Stimulated activated CD8-positive, alpha-beta memory T cell treated with anti-CD3 and anti-CD28 coated beads, Interleukin-7, amount 100 ng/mL, for 48 hours (primary cell): Measurements from ENCODE around the gene ANGPTL7.
"Not testable (repeated sequence)": the region's sequence is repeated elsewhere in the genome, so short reads cannot be mapped to it uniquely, and the experiment has no call there.

ENCODE experiments used
- DNase-seq, 2 donors: peaks; one replicate each; pipeline ENCODE4 v3.0.0-alpha.2; 2020; ENCODE audit warnings: low read depth in 1 of 2; ENCODE audit errors: extremely low read depth in 1 of 2

ANGPTL7 gene, protein sequence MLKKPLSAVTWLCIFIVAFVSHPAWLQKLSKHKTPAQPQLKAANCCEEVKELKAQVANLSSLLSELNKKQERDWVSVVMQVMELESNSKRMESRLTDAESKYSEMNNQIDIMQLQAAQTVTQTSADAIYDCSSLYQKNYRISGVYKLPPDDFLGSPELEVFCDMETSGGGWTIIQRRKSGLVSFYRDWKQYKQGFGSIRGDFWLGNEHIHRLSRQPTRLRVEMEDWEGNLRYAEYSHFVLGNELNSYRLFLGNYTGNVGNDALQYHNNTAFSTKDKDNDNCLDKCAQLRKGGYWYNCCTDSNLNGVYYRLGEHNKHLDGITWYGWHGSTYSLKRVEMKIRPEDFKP

DNA sequence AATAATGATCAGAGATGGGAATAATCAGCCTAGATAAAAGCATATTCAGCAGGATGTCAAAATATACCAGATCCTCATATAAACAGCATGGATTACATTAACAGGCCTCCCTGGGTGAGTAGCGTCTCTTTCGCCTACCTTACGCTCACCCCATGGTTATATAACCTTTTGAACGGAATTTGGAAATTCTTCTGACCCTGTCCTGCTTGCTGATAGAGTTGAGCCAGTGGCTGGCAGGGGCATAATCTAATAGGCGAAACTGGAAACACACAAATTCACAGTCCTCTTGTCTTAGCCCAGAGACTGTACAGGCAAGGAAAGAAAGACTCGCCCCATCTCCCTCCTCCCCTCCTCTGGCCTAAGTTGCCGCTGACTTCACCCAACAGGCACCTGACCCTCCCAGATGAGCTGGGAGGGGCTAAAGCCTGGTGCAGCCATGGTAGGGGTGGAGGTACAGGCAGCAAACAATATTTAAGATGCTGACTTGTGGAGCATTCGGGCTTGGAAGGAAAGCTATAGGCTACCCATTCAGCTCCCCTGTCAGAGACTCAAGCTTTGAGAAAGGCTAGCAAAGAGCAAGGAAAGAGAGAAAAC lies at the start of gene ANGPTL7:
Gene ANGPTL7 (plus strand): TSS at position 498 of the 594 bp plus-strand sequence. CDS start 225 bp downstream, outside the sequence.
- DNase-seq: no peak

DNA sequence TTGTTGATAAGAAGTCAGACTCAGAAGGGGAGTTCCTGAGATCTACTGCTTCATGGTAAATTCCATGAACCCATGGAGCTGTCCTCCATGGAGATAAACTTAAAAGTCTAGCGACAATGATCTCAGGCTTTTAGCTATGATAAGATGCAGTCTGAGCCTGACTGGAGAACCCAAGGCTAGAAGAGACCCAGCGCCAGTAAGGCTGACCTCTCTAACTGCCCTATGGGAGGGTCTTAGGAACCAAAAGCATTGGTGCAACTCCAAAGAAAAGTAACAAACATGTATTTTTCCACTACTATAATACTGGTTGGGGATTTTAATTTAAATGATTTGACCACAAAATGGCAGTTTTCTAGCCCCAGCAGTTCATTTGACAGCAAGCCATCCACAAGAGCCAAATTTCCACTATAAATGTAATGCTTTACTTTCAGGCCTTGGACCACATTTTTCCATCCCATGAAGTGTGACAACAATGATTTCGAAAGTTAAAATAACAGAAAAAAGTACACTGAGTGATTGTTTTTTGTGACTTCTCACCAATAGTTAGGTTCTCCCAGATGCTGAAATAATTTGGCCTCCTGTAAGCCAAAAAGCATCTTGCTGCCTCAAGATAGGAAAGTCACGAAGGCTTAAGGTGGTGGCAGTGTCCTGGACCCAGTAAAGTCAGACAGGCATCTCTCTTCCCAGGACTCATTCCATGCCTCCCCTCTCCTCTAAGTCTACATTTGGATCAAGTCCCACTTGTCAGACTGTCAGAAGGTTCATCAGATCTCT lies 46.4 kb upstream of the ANGPTL7 start:
- no peak for DNase-seq

- no peak for DNase-seq
These were observed 45.8 kb upstream of the ANGPTL7 start for GRCh38 chr1:11143401-11143800.

DNA sequence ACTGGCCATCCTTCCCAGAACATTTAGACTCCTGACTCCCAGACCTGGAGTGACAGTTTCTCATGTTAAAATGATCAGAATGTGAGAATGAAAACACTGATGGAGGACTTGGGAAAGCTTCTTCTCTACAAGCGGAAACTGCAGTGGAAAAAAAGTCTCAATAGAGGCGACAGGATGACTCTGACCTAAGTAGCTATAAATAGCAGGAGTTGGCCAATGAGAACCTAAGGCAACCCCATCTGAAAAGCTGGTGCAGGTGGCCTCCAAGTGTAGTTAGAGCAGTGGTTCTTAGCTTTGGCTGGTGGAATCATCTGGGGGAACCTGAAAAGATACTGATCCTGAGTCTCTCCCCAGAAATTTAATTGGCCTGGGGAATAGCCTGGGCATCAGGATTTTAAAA lies 45.2 kb upstream of the ANGPTL7 start:
- DNase-seq: no peak

DNA sequence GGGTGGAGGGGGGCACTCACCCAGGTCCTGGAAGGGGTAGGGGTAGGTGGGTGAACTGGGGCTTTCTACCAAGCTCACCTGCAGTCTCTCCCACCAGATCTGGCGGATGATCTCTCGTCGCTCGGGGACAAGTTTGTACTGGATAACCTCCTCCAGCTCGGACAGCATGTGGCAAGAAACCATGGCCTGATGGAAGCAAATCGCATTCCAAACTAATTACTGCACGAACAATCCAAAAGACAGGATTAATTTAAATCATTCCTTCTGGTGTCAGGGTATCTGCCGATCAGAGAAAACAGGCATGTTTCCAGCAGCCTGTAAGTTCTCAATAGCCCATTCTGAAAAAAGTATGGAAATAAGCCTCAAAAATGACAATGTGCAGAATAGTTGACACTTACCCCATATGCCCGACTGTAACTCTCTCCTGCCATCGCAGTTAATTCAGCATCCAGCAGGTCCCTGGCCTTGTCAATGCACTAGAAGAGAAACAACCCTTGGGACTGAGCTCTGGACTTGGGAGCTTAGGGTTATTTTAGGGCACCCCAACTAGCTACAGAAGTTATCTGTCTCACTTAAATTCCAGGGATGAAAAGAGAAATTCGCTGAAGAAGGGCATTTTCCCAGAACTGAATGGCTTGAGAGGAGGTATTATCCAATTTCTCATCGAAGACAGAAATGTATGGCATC lies 44.4 kb upstream of the ANGPTL7 start:
- DNase-seq: no peak

GRCh38 chr1:11145741-11146140 lies 43.4 kb upstream of the ANGPTL7 start:
- no peak for DNase-seq

GRCh38 chr1:11147197-11147770 lies 41.9 kb upstream of the ANGPTL7 start:
- DNase-seq: no peak

GRCh38 chr1:11150326-11150725 lies 38.8 kb upstream of the ANGPTL7 start:
- DNase-seq: no peak

DNA sequence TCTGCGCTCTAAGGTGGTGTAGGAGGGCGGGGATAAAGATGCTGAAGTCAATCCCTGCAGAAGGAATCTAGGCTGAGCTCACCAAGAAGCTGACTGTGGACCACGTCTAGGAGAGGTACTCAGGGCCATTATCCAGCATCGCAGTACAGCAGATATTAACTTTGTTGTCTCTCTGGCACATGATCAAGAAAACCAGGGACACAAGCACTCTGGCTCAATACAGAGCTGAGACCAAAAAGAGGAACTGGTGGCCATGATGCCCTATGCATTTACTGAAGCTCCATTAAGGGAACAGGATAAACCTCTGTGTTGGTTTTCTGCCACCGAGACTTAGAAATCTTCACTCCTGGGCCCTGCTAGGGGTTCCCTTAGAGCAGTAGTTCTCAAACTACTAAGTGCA lies 38.0 kb upstream of the ANGPTL7 start:
- no peak for DNase-seq

GRCh38 chr1:11151826-11152612 lies 37.1 kb upstream of the ANGPTL7 start:
- no peak for DNase-seq

- no peak for DNase-seq
These were observed 36.4 kb upstream of the ANGPTL7 start for GRCh38 chr1:11152755-11153154.

GRCh38 chr1:11153184-11153583 lies 36.0 kb upstream of the ANGPTL7 start:
- no peak for DNase-seq

- DNase-seq: no peak
These were observed 32.7 kb upstream of the ANGPTL7 start for GRCh38 chr1:11156441-11156840.

- no peak for DNase-seq
These were observed 32.2 kb upstream of the ANGPTL7 start for GRCh38 chr1:11156963-11157362.

GRCh38 chr1:11157394-11157793 lies 31.8 kb upstream of the ANGPTL7 start:
- DNase-seq: no peak

DNA sequence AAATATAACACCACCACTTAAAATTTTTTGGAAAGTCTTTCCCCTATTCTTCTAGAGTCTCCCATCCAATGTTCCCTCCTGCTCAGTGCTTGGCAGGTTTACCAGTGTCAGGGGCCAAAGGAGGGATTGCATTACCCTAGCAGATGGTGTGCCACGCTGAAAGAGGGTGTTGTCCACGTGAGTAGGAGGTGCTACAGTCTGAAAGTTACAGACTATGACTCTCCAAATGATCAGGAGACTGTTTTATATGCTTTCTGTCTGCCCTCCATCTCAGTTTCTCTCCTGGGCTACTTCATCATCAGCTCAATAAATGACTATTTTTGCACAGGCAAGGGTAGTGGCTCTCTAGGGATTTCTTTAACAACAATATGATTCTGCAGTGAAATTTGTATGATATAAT lies 31.3 kb upstream of the ANGPTL7 start:
- no peak for DNase-seq

- DNase-seq: no peak
These were observed 30.9 kb upstream of the ANGPTL7 start for GRCh38 chr1:11158291-11158690.

DNA sequence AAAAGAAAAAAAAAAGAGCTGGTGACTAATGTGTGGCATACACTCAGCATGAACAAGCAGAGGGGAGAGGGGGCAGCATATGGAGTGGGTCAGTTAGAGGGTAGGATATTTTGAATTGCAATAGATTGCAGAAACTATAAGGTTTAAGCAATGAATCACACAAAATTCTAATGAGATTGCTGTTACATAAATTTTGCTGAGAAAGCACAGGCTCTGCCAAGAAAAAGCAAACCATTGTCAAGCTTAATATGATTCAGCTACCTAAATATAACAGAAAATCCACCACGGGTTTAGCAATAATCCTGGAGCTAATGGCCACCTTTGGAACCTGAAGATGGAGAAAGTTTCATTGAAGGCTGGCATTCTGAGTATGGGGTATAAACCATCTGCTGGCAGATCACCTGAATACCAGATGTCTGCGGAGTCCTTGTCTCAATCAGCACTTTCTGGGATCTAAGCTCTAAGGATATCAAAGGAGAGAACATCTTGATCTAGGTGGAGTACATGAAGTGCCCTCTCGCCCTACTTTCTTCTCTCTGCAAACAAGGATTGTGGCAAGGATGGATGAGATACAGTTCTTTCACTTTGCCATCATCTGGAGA lies 30.3 kb upstream of the ANGPTL7 start:
- no peak for DNase-seq

DNA sequence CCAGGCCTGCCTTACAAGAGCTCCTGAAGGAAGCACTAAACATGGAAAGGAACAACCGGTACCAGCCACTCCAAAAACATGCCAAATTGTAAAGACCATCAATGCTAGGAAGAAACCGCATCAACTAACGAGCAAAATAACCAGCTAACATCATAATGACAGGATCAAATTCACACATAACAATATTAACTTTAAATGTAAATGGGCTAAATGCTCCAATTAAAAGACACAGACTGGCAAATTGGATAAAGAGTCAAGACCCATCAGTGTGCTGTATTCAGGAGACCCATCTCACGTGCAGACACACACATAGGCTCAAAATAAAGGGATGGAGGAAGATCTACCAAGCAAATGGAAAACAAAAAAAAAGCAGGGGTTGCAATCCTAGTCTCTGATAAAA lies 26.4 kb upstream of the ANGPTL7 start:
- DNase-seq: not testable (repeated sequence)

DNA sequence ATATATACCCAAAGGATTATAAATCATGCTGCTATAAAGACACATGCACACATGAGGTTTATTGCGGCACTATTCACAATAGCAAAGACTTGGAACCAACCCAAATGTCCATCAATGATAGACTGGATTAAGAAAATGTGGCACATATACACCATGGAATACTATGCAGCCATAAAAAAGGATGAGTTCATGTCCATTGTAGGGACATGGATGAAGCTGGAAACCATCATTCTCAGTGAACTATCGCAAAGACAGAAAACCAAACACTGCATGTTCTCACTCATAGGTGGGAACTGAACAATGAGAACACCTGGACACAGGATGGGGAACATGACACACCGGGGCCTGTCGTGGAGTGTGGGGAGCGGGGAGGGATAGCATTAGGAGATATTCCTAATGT lies 22.4 kb upstream of the ANGPTL7 start:
- not testable (repeated sequence) for DNase-seq
